Muscle layer of colon (tissue), 2 donors: Measurements from ENCODE around the gene HTT.
"Not testable (repeated sequence)": the region's sequence is repeated elsewhere in the genome, so short reads cannot be mapped to it uniquely, and the experiment has no call there.

Experiments
- H3K27ac ChIP-seq: one replicate; pipeline ENCODE4 v1.7.0; 2013; ENCODE audit warnings: low read depth, mild to moderate bottlenecking, low read length, moderate library complexity
- H3K27me3 ChIP-seq, 2 donors: one replicate each; pipeline ENCODE4 v1.7.0; 2013; ENCODE audit warnings: low read length in 2 of 2, mild to moderate bottlenecking in 2 of 2; ENCODE audit not compliant: insufficient read depth in 2 of 2, control insufficient read depth in 1 of 2
- H3K36me3 ChIP-seq: one replicate; pipeline ENCODE4 v1.7.0; 2013; ENCODE audit warnings: mild to moderate bottlenecking, low read length; ENCODE audit not compliant: insufficient read depth
- H3K4me1 ChIP-seq: one replicate; pipeline ENCODE4 v1.7.0; 2013; ENCODE audit warnings: mild to moderate bottlenecking, low read length; ENCODE audit not compliant: insufficient read depth
- H3K4me3 ChIP-seq, 2 donors: one replicate each; pipeline ENCODE4 v1.7.0; 2013; ENCODE audit warnings: low read length in 2 of 2, low read depth in 1 of 2, mild to moderate bottlenecking in 1 of 2, moderate library complexity in 1 of 2
- H3K9ac ChIP-seq: one replicate; pipeline ENCODE4 v1.7.0; 2013; ENCODE audit warnings: low read length
- H3K9me3 ChIP-seq: one replicate; pipeline ENCODE4 v1.7.0; 2013; ENCODE audit warnings: mild to moderate bottlenecking, low read length
- donor health status: abdominal sarcoma.
- donor health status: Adenocarcinoma of cecum.

Gene HTT

GRCh38 chr4:3087115-3087797, 12.8 kb downstream of the HTT start:
- Histone ChIP-seq H3K27me3 (no peaks in the 10 kb centered on the region), H3K9me3 (no peaks in the 10 kb centered on the region), H3K36me3 (peaks cover 9% of the 10 kb centered on the region), H3K27ac (no peak overlapping the region), H3K4me1 (no peaks in the 10 kb centered on the region), H3K9ac (no peak overlapping the region), H3K4me3 (no peak overlapping the region)

DNA sequence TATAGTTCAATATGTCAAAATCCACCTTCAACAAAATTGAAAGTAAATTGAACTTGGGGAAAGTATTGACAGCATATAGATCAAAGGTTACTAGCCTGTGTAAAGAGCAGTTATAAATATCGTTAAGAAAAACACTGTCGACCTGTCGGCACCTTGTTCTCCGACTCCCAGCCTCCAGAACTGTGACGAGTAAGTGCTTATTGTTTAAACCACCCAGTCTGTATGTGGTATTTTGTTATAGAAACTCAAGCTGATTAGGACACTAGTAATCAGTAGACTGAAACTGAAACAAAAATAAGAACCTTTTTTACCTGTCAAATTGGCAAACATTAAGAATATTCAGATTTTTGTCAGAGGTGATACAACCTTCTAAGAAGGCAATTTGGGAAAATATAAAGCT, 17.0 kb downstream of the HTT start:
- H3K4me3 ChIP-seq, result no peak overlapping the region
- peaks cover 9% of the 10 kb centered on the region for H3K36me3 ChIP-seq
- H3K27ac ChIP-seq, result no peak overlapping the region
- H3K27me3 ChIP-seq, result no peaks in the 10 kb centered on the region
- H3K9ac ChIP-seq, result no peak overlapping the region
- H3K9me3 ChIP-seq, result no peaks in the 10 kb centered on the region
- no peaks in the 10 kb centered on the region for H3K4me1 ChIP-seq

- not testable (repeated sequence) for H3K27ac ChIP-seq, H3K9me3 ChIP-seq, H3K9ac ChIP-seq, H3K36me3 ChIP-seq, H3K4me3 ChIP-seq, H3K27me3 ChIP-seq, H3K4me1 ChIP-seq
Measured at GRCh38 chr4:3094701-3095100, 20.2 kb downstream of the HTT start.

- no peak overlapping the region for H3K27ac ChIP-seq
- no peaks in the 10 kb centered on the region for H3K9me3 ChIP-seq
Measured at GRCh38 chr4:3096202-3096601, 21.7 kb downstream of the HTT start.

GRCh38 chr4:3098346-3098745, 23.9 kb downstream of the HTT start:
- Histone ChIP-seq H3K36me3 (peaks cover 7% of the 10 kb centered on the region), H3K9me3 (no peaks in the 10 kb centered on the region), H3K9ac (no peak overlapping the region), H3K4me1 (no peaks in the 10 kb centered on the region), H3K27me3 (no peaks in the 10 kb centered on the region), H3K27ac (no peak overlapping the region), H3K4me3 (no peak overlapping the region)

More at GRCh38 chr4:3096202-3096601, 21.7 kb downstream of the HTT start:
- H3K4me3 ChIP-seq, result no peak overlapping the region
- H3K36me3 ChIP-seq, result peaks cover 7% of the 10 kb centered on the region
- no peaks in the 10 kb centered on the region for H3K27me3 ChIP-seq
- H3K4me1 ChIP-seq, result no peaks in the 10 kb centered on the region
- H3K9ac ChIP-seq, result no peak overlapping the region

DNA sequence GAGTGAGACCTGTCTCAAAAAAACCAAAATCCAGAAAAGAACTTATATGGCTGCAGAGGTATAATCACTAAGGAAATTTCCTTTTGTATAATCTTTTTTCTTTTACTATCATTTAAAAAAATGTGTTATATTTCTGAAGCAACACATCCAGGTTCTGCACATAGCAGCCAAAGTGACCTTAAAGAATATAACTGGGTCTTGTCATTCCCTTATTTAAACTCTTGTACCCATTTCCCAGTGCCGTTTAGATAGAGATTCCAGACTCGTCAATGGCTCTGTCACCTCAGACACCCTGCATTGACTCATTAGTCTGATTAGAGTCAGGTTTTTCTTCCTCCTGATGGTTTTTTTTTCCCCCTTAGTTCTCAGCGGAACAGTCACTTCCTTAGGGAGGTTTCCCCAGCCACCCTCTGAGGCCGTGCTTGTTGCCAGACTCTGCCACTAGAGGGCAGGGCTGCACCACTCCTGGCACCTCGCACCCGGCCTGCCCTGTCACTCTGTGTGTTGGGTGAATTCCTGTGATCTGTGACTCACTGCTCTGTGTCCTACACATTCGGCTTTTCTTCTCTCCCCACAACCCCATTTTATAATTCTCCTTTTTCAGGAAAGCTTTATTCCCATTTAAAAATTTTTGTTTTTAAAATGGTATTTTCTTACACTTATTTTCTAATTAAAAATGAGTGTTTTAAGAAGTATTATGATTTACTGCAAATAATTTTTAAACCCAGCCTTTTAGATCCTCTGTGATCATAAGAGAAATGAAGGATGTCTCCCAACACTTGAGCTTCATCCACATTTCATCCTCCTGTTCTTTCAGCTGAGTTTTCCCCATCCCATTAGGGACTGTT, 32.1 kb downstream of the HTT start:
- Histone ChIP-seq H3K4me3 (no peak overlapping the region), H3K27ac (no peak overlapping the region), H3K27me3 (no peaks in the 10 kb centered on the region), H3K4me1 (peaks cover 7% of the 10 kb centered on the region), H3K36me3 (peaks cover 27% of the 10 kb centered on the region), H3K9me3 (no peaks in the 10 kb centered on the region), H3K9ac (no peak overlapping the region)

DNA sequence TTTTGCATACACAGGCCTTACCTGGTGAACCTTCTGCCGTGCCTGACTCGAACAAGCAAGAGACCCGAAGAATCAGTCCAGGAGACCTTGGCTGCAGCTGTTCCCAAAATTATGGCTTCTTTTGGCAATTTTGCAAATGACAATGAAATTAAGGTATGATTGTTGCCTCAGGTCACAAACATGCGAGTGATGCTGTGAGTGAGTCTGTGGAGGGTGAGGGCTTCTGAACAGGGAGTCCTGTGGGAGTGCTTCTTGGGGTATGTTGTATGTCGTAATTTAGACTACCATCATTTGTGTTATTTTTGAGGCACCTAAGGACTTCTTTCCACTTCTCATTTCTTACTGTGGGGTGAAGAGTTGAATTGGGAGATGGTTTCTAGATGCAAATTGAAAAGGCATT, 32.8 kb downstream of the HTT start:
- Histone ChIP-seq H3K4me1 (peaks cover 7% of the 10 kb centered on the region), H3K27me3 (no peaks in the 10 kb centered on the region), H3K9me3 (no peaks in the 10 kb centered on the region), H3K36me3 (peaks cover 34% of the 10 kb centered on the region), H3K9ac (no peak overlapping the region), H3K27ac (no peak overlapping the region), H3K4me3 (no peak overlapping the region)

DNA sequence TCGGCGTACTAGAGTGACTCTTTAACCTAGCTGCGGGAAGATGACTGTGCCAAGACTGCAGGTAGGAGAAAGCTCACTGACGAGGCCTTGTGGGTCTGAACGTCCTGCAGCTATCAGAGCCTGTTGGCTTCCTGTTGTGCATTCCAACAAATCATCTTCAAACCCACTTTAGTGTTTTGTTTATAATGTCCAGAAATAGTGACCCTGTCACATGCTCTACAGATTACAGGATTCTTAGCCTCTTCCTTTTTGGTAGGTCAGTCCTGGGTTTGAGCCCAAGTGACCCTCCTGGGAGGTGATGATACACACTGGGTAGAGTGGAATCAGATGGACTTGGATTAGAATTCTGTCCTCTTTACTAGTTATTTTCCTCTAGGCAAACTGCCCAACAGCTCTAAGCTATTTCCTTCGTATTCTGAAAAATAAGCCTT, 33.2 kb downstream of the HTT start:
- Histone ChIP-seq H3K4me1 (peaks cover 7% of the 10 kb centered on the region), H3K27me3 (no peaks in the 10 kb centered on the region), H3K9ac (no peak overlapping the region)

DNA sequence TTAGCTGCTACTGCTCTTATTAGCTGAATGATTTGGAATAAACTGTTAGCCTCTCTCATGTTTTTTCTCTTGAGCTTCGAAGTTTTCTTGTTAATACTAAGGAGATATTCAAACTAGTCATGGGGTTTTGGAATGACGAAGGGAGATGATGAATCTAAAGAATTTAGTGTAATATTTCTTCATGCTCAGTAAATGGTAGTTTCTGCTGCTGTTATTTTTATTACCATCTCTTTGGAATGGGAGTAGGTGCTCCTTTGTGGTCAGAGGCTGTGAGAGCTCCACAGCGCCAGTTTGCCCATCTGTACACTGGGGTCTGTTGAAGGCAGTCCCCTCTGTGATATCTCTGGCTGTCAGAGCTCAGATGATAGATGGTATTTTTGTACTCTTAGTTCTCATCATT, 33.7 kb downstream of the HTT start:
- H3K27me3 ChIP-seq, result no peaks in the 10 kb centered on the region
- H3K36me3 ChIP-seq, result peaks cover 41% of the 10 kb centered on the region
- H3K4me3 ChIP-seq, result no peak overlapping the region
- H3K9me3 ChIP-seq, result no peaks in the 10 kb centered on the region
- H3K27ac ChIP-seq, result no peak overlapping the region
- no peak overlapping the region for H3K9ac ChIP-seq
- H3K4me1 ChIP-seq, result peaks cover 7% of the 10 kb centered on the region

More for the DNA sequence above, 33.2 kb downstream of the HTT start:
- no peak overlapping the region for H3K27ac ChIP-seq
- H3K36me3 ChIP-seq, result peaks cover 38% of the 10 kb centered on the region
- no peaks in the 10 kb centered on the region for H3K9me3 ChIP-seq
- no peak overlapping the region for H3K4me3 ChIP-seq

GRCh38 chr4:3111461-3111860, 37.0 kb downstream of the HTT start:
- Histone ChIP-seq H3K4me3 (no peak overlapping the region), H3K27ac (no peak overlapping the region), H3K9ac (no peak overlapping the region), H3K27me3 (no peaks in the 10 kb centered on the region), H3K9me3 (no peaks in the 10 kb centered on the region), H3K36me3 (peaks cover 47% of the 10 kb centered on the region), H3K4me1 (peaks cover 7% of the 10 kb centered on the region)

- no peaks in the 10 kb centered on the region for H3K9me3 ChIP-seq
- H3K9ac ChIP-seq, result no peak overlapping the region
- peaks cover 53% of the 10 kb centered on the region for H3K36me3 ChIP-seq
- H3K4me1 ChIP-seq, result peaks cover 4% of the 10 kb centered on the region
- H3K4me3 ChIP-seq, result no peak overlapping the region
- H3K27me3 ChIP-seq, result no peaks in the 10 kb centered on the region
- H3K27ac ChIP-seq, result no peak overlapping the region
Measured at GRCh38 chr4:3112201-3112600, 37.7 kb downstream of the HTT start.
